HG03025 (cell line): Measurements from ENCODE around the gene FGF5.
"Not testable (repeated sequence)": the region's sequence is repeated elsewhere in the genome, so short reads cannot be mapped to it uniquely, and the experiment has no call there.

Experiments used
- ATAC-seq: cut with Tn5 transposase; IDR thresholded peaks from one replicate; pipeline ENCODE4 v1.9.1; 2021; ENCODE audit warnings: mild to moderate bottlenecking, moderate library complexity; ENCODE audit not compliant: unreplicated experiment, low FRiP score

The FGF5 gene

GRCh38 chr4:80290665-80291064, 24.2 kb downstream of the FGF5 start:
- not testable (repeated sequence) for ATAC-seq

DNA sequence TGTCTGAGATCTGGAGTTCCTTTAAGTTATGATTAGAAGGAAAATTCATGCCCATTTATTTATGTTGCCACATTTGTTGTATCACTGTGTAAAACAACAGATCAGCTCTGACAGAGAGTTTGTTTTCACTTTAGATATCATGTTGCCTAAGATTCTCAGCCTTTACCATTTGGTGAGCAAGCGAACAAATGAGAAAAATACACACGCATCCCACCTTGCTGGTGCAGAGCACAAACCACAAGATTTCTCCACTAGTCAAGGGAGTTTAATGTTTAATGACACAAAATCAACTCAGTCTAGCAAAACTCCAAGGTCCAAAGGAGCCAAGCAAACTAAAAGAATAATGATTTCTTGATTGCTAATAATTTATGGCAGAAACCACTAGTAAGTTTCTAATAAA, 27.7 kb downstream of the FGF5 start:
- ATAC-seq, result no peak

DNA sequence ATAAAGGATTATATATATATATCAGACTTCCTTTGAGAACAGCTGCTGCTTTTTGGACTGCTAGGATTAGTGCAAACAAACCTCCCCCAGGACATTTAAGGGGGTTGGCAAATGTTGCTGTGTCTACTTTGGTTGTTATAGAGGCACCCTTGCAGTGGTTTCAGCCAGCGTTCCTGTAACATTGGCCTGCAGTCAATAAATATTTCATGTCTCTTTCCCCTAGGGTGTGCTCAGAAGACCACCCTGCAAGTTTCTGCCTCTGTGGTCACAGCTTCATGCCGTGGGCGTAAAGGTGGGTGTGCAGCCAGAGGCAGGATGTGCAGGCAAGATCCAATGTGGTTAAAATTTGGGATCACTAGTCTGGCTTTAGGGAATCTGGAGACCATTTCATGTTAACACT, 28.9 kb downstream of the FGF5 start:
- no peak for ATAC-seq

DNA sequence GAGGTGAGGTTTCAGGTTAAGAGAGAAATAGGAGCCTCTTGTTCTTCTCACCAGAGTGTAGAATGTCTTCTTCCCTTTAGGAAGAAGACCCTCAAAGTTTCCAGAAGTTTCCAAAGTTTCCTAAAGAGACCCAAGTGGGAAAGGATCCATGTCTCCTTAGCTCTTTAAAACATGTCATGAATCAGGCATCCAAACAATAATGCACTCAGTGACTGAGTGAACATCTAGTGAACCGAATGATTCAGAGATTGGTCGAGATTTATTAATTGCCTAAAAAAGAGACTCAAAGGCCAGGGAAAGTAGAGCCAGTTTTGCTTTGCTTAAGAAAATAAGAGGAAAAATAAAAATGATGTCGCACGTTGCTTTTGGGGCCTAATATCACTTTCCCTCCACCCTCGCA, 29.4 kb downstream of the FGF5 start:
- no peak for ATAC-seq

GRCh38 chr4:80301884-80302283, 35.4 kb downstream of the FGF5 start:
- ATAC-seq, result no peak

GRCh38 chr4:80302616-80303223, 36.3 kb downstream of the FGF5 start:
- ATAC-seq, result no peak

GRCh38 chr4:80305466-80305865, 39.0 kb downstream of the FGF5 start:
- no peak for ATAC-seq

DNA sequence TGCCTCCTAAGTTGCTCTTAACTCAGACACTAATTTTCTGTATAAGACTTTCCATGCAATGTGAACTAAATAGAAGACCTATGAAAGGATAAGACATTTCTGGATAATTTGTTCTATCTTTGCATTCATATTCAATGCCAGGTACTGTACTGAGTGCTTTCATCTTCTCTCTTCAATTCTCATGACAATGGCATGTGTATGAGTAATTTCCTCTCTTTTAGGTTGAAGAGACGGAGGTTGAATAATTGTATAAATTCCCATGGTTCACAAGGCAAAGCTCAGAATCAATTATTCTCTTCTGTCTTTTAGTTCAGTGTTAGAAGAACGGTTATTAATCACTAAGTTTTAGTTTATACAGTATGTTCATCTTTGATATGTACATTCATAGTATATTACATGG, 39.8 kb downstream of the FGF5 start:
- ATAC-seq, result no peak

DNA sequence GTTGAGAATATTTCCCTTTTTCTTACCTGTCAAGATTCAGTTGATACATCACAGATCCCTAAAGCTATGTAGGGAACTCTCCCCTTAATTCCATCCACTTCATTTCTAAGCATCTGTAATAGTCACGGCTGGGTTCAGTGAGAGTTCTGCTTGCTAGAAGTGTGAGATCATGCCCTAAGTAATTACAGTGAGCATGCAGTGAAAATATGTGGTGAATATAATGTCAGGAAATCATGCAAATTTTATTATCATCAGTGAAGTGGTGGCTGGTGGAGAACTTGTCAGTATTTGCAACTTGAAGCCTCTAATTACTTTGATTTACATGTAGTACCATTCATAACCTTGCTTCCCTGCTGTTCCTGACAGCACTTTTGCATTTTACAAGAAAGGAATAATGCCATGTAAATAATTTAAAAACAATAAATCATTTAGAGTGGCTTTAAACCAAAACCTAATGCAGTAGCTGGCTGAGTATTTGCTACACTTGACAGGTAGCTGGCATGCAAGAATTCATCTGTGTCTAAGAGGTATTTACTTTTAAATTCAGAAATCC, 40.8 kb downstream of the FGF5 start:
- no peak for ATAC-seq

DNA sequence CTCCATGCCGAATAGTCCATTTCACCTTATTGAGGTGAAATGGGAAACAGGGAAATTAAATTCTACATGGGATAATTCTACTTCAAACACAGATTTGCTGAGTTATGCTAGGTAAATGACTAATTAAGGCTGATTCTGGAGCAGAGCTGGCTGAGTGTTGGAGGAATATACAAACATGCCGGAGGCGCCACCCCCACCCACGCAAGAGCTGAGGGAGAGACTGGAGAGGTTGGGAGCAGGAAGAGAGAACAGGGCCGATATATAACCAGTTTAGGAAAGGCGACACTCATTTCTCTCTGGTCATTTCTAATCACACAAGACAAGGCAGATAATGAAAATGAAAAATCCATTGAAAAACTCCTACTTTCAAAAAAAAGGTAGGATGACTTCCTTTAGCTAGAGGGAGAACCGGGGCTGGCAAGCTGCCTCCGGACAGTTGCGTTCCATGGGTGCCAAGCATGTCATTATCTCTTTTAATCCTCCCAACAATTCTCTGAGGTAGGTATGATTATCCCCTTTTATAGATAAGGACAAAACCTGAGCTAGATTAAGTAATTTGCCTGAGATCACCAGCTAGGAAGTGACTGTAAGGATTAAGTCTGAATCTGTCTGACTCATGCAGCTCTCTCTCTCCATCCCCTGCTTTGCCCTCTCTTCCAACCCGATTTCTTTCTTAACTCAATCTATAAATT, 41.5 kb downstream of the FGF5 start:
- ATAC-seq, result no peak

- ATAC-seq, result no peak
These were observed 42.0 kb downstream of the FGF5 start for GRCh38 chr4:80308466-80308822.

- ATAC-seq, result no peak
These were observed 43.0 kb downstream of the FGF5 start for GRCh38 chr4:80309294-80310004.

GRCh38 chr4:80311130-80311529, 44.7 kb downstream of the FGF5 start:
- no peak for ATAC-seq

DNA sequence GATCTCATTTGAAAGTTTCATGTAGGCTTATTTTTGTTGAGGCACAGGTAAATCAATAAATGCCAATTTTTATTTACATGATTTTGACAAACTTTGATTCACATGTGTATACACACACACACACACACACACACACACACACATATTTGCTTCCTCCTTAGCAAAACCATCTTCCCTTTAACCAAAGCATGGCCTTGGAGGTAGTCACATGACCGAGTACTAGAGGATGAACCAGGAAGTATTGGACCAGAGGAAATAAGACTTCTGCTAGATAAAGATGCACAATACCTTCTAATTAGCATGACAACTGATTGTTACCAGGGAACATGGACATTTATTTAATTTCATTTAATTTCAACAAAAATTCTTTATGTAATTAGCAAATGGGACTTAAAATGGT, 45.7 kb downstream of the FGF5 start:
- no peak for ATAC-seq

GRCh38 chr4:80313627-80314026, 47.2 kb downstream of the FGF5 start:
- no peak for ATAC-seq

GRCh38 chr4:80315848-80316247, 49.4 kb downstream of the FGF5 start:
- ATAC-seq, result not testable (repeated sequence)

GRCh38 chr4:80321341-80321740, 54.9 kb downstream of the FGF5 start:
- ATAC-seq, result no peak

DNA sequence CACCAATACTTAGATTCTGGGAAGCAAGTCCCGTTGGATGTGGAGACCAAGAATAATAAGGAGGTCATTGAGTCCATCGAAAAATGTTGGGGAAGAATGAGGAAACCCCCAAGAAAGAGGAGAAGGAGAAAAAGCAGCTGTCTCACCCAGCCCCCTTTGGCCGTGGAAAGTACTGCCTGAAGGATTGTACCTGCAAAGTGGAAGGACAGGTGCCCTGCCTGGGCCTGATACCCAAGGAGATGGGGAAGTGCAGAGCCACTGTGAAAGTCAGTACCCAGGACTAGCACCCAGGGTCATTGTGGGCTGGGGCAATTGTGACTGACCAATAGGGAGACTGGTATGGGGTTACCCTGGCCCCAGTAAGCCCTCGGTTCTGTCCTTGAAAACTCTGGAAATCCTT, 55.3 kb downstream of the FGF5 start:
- no peak for ATAC-seq

GRCh38 chr4:80322716-80323115, 56.3 kb downstream of the FGF5 start:
- ATAC-seq, result no peak

- no peak for ATAC-seq
These were observed 57.7 kb downstream of the FGF5 start for GRCh38 chr4:80324171-80324570.

DNA sequence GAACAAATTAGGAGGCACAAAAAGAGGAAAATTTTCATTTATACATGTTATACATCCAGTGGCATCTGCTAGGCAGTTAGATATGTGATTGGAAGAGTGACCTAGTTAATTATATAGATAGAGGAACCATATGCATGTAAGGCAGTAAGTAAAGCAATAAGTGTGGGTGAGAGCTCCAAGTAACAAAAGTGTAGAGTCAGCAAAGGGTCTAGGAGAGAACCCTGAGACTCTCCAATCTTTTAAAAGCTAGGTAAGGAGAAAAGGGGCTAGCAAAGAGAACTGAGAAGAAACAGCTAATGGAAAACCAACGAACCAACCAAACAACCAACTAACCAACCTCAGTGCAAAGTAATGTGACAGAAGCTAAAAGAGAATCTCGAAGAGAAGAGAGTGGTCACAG, 65.2 kb downstream of the FGF5 start:
- no peak for ATAC-seq

- ATAC-seq, result no peak
These were observed 66.7 kb downstream of the FGF5 start for GRCh38 chr4:80333121-80333520.
